Neural crest cell (in vitro differentiated cells): Measurements from ENCODE around the gene TMEM263. TPM values are rescaled to one million over a fixed set of nuclear protein-coding genes. Genes with fewer than 3 reads are reported as not detected.

Experiments used
- DNase-seq: peaks from one replicate; pipeline ENCODE4 v3.0.0; 2021; ENCODE audit warnings: low read depth, mixed read lengths, low spot score
- H3K27ac Mint-ChIP-seq: one replicate; pipeline ENCODE4 v1.8.0; 2021; ENCODE audit warnings: mild to moderate bottlenecking, mixed read lengths; ENCODE audit not compliant: unreplicated experiment
- H3K27me3 Mint-ChIP-seq: 2 replicates; pipeline ENCODE4 v1.8.0; 2021; ENCODE audit warnings: low read depth, mild to moderate bottlenecking, mixed read lengths
- H3K36me3 Mint-ChIP-seq: 2 replicates; pipeline ENCODE4 v1.8.0; 2021; ENCODE audit warnings: low read depth, mild to moderate bottlenecking, mixed read lengths
- H3K4me1 Mint-ChIP-seq: 2 replicates; pipeline ENCODE4 v1.8.0; 2021; ENCODE audit warnings: mixed read lengths
- H3K4me3 Mint-ChIP-seq: one replicate; pipeline ENCODE4 v1.8.0; 2021; ENCODE audit warnings: mild to moderate bottlenecking, mixed read lengths
- H3K9me3 Mint-ChIP-seq: 2 replicates; pipeline ENCODE4 v1.8.0; 2021; ENCODE audit warnings: mixed read lengths
- CTCF ChIP-seq: fragments of 200-600 bp; sonication (generic); conservative IDR thresholded peaks from 2 replicates; pipeline ENCODE4 v1.5.0; 2021; ENCODE audit warnings: antibody characterized with exemption, mild to moderate bottlenecking
- total RNA-seq: library from RNA; stranded (reverse); gene quantifications from 2 replicates; pipeline ENCODE4 v1.2.1, GENCODE V29; 2021

The TMEM263 gene
- total RNA-seq, 1 donor from 2014 or later: 27.9 TPM

- H3K36me3 Mint-ChIP-seq: peaks cover 10% of the 10 kb centered on the region
- H3K4me3 Mint-ChIP-seq: no peak overlapping the region
- H3K27ac Mint-ChIP-seq: no peak overlapping the region
- H3K9me3 Mint-ChIP-seq: no peaks in the 10 kb centered on the region
- H3K27me3 Mint-ChIP-seq: no peaks in the 10 kb centered on the region
- TF ChIP-seq CTCF: no peak
- H3K4me1 Mint-ChIP-seq: no peaks in the 10 kb centered on the region
- no peak for DNase-seq
Measured at GRCh38 chr12:106974511-106974910, 18.8 kb downstream of the TMEM263 start.

GRCh38 chr12:106975098-106975497 is 19.4 kb downstream of the TMEM263 start:
- no peak overlapping the region for H3K4me3 Mint-ChIP-seq
- H3K27ac Mint-ChIP-seq: no peak overlapping the region
- H3K27me3 Mint-ChIP-seq: no peaks in the 10 kb centered on the region
- H3K36me3 Mint-ChIP-seq: peaks cover 10% of the 10 kb centered on the region
- no peak for TF ChIP-seq CTCF
- H3K4me1 Mint-ChIP-seq: no peaks in the 10 kb centered on the region
- DNase-seq: no peak
- H3K9me3 Mint-ChIP-seq: no peaks in the 10 kb centered on the region

GRCh38 chr12:106975993-106976658 is 20.4 kb downstream of the TMEM263 start:
- no peaks in the 10 kb centered on the region for H3K27me3 Mint-ChIP-seq
- peaks cover 8% of the 10 kb centered on the region for H3K36me3 Mint-ChIP-seq
- H3K4me1 Mint-ChIP-seq: no peaks in the 10 kb centered on the region
- no peaks in the 10 kb centered on the region for H3K9me3 Mint-ChIP-seq
- H3K27ac Mint-ChIP-seq: no peak overlapping the region
- DNase-seq: no peak
- no peak for TF ChIP-seq CTCF
- no peak overlapping the region for H3K4me3 Mint-ChIP-seq

GRCh38 chr12:106976668-106977067 is 21.0 kb downstream of the TMEM263 start:
- Mint-ChIP-seq H3K4me1 (no peaks in the 10 kb centered on the region), H3K4me3 (no peak overlapping the region), H3K36me3 (peaks cover 6% of the 10 kb centered on the region), H3K27me3 (no peaks in the 10 kb centered on the region), H3K27ac (no peak overlapping the region), H3K9me3 (no peaks in the 10 kb centered on the region)
- no peak for TF ChIP-seq CTCF
- DNase-seq: no peak

- H3K27ac Mint-ChIP-seq: peak overlapping the region; percentile 82
- peaks cover 9% of the 10 kb centered on the region for H3K36me3 Mint-ChIP-seq
- no peaks in the 10 kb centered on the region for H3K27me3 Mint-ChIP-seq
- no peaks in the 10 kb centered on the region for H3K9me3 Mint-ChIP-seq
- no peak overlapping the region for H3K4me3 Mint-ChIP-seq
- no peak for TF ChIP-seq CTCF
- DNase-seq: no peak
- no peaks in the 10 kb centered on the region for H3K4me1 Mint-ChIP-seq
Measured at GRCh38 chr12:106978035-106978800, 22.5 kb downstream of the TMEM263 start.
